Dedifferentiated amniotic fluid mesenchymal stem cell (primary cell): Measurements from ENCODE around the gene ELMOD3.
"Not testable (repeated sequence)": the region's sequence is repeated elsewhere in the genome, so short reads cannot be mapped to it uniquely, and the experiment has no call there.

ENCODE experiments used
- DNase-seq: peaks from one replicate; pipeline ENCODE4 v3.0.0-alpha.2; 2016; ENCODE audit errors: extremely low spot score

Gene ELMOD3

GRCh38 chr2:85376291-85377065 is 21.9 kb downstream of the ELMOD3 start:
- DNase-seq: peak; percentile 87

- no peak for DNase-seq
Observed at GRCh38 chr2:85377083-85377482, 22.5 kb downstream of the ELMOD3 start.

GRCh38 chr2:85378257-85378656 is 23.7 kb downstream of the ELMOD3 start:
- DNase-seq: no peak

GRCh38 chr2:85380048-85380447 is 25.5 kb downstream of the ELMOD3 start:
- no peak for DNase-seq

- DNase-seq: not testable (repeated sequence)
Observed at GRCh38 chr2:85383151-85383550, 28.6 kb downstream of the ELMOD3 start.

DNA sequence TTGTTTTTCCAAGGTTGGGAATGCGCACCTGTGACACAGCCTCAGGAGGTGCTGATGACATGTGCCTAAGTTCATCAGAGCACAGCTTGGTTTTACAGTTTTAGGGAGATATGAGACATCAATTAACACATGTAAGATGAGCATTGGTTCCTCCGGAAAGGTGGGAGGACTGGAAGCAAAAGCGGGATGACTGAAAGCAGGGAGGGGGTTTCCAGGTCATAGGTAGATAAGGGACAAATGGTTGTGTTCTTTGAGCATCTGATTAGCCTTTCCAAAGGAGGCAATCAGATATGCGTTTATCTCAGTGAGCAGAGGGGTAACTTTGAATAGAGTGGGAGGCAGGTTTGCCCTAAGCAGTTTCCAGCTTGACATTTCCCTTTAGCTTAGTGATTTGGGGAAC is 29.3 kb downstream of the ELMOD3 start:
- DNase-seq: no peak

- DNase-seq: no peak
Observed at GRCh38 chr2:85385746-85386145, 31.2 kb downstream of the ELMOD3 start.

DNA sequence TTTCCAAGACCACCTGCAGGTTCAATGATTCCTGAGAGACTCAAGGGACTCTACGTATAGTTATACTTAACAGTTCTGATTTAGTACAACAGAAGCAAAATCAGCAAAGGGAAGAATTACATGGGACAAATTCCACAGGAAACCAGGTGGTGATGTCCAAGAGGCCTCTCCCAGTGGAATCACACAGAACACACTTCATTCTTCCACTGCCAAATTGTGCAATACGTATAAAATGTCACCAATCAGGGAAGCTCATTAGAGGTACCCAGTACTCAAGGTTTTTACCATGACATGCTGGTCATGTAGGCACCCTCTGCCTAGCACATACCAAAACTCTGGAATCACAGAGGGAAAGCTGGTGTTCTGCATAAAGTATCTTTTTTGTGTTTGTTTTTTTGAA is 33.2 kb downstream of the ELMOD3 start:
- DNase-seq: no peak

DNA sequence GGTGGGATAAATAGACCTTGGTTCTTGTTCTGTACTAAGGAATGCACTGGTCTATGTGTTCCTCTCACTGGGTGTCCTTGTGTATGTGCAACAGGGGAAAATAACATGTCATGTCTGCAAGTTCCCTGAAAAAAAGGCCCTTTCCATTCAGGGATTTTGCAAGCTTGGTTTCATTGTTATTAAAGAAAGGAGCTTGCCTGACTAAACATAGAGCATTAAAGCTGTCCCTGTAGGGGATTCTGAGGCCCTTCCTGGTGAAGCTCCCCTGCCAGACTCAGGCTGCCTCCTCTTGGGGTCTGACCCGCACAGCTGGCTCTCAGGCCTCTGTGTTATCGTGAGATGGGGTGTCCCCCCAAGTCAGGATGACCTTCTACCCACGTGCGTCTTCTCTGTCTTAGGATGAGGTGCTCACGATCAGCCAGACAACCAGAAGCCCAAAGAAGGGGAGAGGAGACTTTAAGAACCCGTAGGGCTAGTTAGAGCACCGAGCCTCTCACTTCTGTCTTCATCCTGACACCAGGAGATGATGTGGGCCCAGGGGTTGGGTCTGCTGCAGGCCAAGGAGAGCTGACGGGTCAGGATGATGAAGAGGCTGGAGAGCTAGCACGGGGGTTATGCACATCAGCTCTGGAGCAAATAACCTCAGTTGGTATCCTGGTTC is 34.4 kb downstream of the ELMOD3 start:
- no peak for DNase-seq

DNA sequence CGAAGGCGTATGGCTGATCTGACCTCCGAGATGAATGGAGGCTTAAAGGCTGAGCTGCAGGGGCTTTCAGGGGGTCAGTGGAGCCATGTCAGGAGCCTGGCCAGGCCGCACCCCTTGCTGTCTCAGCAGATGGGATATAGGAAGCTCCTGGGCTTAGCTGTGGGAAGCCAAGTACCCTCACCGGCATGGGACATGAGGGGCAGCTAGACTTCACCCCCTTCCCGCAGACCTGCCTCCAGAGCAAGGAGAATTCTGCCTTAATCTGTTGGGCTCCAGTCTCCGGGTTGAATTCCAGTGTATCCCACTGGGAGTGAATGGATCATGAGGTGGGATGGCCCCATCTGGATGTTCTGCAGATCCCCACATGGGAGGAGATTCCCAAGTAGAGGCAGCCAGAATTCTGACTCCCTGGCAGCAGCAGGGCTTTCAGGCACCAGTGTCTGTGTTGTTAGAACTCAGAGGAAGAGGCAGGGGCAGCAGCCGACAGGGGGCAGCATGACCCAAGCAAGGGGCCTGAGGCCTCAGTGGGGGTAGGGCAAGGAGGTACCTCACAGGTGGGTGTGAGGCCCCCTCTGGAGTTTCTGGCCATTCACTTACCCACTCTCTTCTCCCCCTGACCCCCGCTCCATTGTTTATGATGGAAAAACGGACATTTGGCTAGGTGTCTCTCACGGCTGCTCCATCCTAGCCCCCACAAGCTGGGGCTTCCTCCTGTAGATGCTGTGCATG is 36.5 kb downstream of the ELMOD3 start:
- DNase-seq: no peak

- DNase-seq: no peak
Observed at GRCh38 chr2:85393836-85394235, 39.3 kb downstream of the ELMOD3 start.

DNA sequence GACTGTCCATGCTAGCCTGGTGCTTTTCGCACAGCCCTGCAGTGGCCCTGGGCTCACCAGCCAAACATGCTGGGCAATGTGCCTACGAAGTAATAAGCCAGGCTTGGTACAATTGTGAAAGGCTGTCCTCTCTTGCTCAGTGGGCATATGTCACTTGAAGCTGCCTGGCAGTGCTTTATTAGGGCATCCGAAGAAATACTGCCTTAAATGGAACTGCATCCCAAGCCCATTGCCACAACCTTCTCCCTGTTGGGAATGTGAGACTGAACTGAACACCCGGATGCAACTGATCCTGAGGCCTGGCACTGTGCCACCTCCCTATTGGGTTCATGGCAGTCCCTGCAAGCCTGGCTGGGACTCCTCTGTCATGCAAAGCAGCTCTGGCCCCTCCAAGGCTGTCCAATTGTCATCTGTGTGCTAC is 39.7 kb downstream of the ELMOD3 start:
- DNase-seq: no peak

DNA sequence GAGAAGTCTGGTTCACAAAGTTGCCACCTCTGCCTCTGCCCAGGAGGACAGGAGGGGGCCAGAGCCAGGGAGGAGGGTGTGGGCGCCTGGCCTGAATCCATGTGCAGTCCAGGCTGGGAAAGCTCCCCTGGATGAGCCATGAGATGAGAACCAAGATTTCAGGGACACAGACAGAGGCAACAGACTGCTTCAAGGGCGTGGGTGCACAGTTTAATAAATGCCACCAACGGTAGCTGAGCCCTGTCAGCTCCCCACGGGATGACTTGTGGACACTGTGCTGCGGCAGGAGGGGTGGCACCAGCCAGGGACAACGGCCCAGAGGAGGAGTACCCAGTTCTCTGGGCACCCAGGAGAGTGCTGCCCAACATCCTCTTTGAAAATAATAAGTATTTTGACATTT is 40.4 kb downstream of the ELMOD3 start:
- DNase-seq: no peak

- DNase-seq: no peak
Observed at GRCh38 chr2:85395912-85396475, 41.4 kb downstream of the ELMOD3 start.

GRCh38 chr2:85396531-85397470 is 42.2 kb downstream of the ELMOD3 start:
- DNase-seq: no peak

DNA sequence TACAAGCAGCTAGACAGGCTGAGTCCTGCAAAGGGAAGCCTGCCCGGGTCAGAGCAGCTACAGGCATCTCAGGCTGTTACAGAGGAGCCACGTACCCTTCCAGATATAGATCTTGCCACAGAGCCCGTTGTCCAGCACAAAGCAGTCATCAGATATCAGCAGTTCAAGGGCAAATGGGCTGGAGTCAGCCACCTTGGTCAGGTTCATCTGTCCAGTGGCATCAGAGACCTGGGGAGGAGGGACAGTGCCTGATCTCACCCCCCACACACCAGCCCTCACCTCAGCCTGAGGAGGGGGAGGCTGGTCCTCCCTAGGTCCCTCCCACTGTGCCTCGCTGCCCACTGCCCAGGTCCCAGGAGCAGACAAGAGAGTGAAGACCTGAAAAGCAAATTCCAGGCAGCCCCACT is 43.4 kb downstream of the ELMOD3 start:
- no peak for DNase-seq

- no peak for DNase-seq
Observed at GRCh38 chr2:85398426-85399182, 44.0 kb downstream of the ELMOD3 start.

DNA sequence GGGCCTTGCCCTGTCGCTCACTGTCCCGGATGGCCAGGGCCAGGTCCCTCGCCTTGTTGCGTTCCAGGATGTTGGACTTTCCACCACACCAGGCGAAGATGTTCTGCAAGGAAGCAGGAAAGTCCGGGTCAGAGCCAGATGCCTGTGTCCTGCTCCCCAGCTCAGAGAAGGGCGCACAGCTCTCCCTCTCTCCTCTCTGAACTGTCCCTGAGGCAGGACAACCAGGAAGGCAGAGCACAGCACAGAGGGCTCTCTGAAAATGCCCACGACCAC is 44.5 kb downstream of the ELMOD3 start:
- no peak for DNase-seq

- DNase-seq: no peak
Observed at GRCh38 chr2:85400023-85400422, 45.5 kb downstream of the ELMOD3 start.

GRCh38 chr2:85400541-85401463 is 46.2 kb downstream of the ELMOD3 start:
- no peak for DNase-seq
